ENCODE data around the gene LYRM9.

DNA sequence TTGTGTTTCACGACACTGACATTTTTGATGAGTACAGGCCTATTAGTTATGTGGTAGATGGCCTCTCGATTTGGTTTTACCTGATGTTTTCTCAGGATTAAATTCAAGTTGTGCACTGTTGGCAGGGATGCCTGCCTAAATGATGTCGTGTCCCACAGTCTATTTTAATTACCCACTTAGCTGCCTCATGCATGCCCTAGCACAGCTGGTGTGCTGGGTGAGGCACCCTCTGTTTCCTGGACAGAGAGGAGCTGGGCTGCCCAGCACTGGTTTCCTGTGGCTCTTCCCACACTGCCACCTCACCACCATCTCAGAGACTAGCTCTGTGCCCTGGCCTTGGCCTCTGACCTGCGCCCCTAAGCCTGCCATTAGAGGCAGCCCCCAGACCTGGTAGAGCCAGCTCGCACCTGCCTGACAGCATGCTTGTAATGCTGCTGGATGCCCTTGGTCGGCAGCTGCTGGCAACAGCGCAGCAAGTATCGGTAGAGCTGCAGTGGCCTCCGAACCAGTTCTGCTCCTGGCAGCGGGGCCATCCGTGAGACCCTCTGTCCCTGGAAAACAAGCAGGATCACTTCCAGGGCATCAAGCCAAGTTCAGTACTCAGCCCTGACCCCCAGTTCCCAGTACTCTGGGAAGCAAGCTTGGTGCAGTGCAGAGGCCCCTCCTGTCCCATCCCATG is 10.9 kb downstream of the LYRM9 start:
- no peak for TF ChIP-seq CTCF (conservative IDR thresholded peaks at IDR 0.05; ENCODE audit: low read depth, low read length)
- TF ChIP-seq EZH2 (IDR thresholded peaks at IDR 0.05; ENCODE audit: borderline replicate concordance, low read depth, low read length, poor library complexity, severe bottlenecking) = no peak

Data from A673 (cell line).